Measurements from ENCODE around the gene MAFG. TPM values are rescaled to one million over a fixed set of nuclear protein-coding genes. Genes with fewer than 3 reads are reported as not detected.

The MAFG gene
- total and polyA plus RNA-seq, 2 of the 13 experiments (the other 11 are each of a cell fraction or from before 2014, with no cell fraction given) = 14.5 to 20.0 TPM

DNA sequence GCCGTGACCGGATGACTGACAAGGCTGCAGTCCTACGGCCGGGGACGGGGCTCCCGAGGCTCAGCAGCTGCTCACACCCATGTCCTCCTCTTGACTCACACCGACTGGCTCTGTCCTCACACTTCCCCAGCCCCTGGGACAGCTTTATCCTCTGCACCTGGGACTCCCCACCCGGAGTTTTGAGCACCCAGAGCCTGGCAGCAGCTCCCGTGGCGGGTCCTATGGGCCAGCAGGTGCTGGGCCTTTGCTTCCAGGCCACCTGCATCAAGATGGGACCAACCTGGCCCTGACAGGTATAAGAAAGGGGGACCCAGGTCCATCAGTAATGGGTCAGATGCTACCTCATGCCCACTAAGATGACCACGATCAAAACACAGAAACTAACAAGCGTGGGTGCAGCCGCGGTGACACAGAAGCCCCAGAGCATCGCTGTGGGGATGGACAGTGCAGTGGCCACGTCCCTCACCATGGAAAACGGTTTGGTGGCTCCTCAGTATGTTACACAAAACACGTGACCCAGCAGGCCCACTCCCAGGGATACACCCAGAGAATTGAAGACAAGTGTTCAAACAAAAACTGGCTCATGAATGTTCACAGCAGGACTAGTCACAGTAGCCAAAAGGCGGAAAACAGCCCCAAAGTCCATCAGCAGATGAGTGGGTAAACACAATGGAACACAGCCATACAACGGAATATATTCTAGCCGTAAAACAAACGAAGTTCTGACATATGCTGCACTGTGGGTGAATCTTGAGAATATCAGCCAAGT, 36.7 kb upstream of the MAFG start (continued):
- TF ChIP-seq, protein P1, sequence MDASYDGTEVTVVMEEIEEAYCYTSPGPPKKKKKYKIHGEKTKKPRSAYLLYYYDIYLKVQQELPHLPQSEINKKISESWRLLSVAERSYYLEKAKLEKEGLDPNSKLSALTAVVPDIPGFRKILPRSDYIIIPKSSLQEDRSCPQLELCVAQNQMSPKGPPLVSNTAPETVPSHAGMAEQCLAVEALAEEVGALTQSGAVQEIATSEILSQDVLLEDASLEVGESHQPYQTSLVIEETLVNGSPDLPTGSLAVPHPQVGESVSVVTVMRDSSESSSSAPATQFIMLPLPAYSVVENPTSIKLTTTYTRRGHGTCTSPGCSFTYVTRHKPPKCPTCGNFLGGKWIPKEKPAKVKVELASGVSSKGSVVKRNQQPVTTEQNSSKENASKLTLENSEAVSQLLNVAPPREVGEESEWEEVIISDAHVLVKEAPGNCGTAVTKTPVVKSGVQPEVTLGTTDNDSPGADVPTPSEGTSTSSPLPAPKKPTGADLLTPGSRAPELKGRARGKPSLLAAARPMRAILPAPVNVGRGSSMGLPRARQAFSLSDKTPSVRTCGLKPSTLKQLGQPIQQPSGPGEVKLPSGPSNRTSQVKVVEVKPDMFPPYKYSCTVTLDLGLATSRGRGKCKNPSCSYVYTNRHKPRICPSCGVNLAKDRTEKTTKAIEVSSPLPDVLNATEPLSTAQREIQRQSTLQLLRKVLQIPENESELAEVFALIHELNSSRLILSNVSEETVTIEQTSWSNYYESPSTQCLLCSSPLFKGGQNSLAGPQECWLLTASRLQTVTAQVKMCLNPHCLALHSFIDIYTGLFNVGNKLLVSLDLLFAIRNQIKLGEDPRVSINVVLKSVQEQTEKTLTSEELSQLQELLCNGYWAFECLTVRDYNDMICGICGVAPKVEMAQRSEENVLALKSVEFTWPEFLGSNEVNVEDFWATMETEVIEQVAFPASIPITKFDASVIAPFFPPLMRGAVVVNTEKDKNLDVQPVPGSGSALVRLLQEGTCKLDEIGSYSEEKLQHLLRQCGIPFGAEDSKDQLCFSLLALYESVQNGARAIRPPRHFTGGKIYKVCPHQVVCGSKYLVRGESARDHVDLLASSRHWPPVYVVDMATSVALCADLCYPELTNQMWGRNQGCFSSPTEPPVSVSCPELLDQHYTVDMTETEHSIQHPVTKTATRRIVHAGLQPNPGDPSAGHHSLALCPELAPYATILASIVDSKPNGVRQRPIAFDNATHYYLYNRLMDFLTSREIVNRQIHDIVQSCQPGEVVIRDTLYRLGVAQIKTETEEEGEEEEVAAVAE (CRISPR knock-in tag; IDR thresholded peaks at IDR 0.05; ENCODE audit: borderline replicate concordance) = 0 out of 2 replicates have a peak, but pooled peaks have one; percentile 64
- TF ChIP-seq RXRA (CRISPR knock-in tag; IDR thresholded peaks at IDR 0.05) = 0 out of 2 replicates have a peak, but pooled peaks have one; percentile 37
- no peak for TF ChIP-seq NFE2 (CRISPR knock-in tag; IDR thresholded peaks at IDR 0.05)
- TF ChIP-seq ZC3H13 (CRISPR knock-in tag; IDR thresholded peaks at IDR 0.05) = peak; percentile 62; the same call in 1 of the 2 replicates
- TF ChIP-seq, protein P2, sequence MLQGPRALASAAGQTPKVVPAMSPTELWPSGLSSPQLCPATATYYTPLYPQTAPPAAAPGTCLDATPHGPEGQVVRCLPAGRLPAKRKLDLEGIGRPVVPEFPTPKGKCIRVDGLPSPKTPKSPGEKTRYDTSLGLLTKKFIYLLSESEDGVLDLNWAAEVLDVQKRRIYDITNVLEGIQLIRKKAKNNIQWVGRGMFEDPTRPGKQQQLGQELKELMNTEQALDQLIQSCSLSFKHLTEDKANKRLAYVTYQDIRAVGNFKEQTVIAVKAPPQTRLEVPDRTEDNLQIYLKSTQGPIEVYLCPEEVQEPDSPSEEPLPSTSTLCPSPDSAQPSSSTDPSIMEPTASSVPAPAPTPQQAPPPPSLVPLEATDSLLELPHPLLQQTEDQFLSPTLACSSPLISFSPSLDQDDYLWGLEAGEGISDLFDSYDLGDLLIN (CRISPR knock-in tag; IDR thresholded peaks at IDR 0.05; ENCODE audit: borderline replicate concordance) = no peak
- TF ChIP-seq, protein P3, sequence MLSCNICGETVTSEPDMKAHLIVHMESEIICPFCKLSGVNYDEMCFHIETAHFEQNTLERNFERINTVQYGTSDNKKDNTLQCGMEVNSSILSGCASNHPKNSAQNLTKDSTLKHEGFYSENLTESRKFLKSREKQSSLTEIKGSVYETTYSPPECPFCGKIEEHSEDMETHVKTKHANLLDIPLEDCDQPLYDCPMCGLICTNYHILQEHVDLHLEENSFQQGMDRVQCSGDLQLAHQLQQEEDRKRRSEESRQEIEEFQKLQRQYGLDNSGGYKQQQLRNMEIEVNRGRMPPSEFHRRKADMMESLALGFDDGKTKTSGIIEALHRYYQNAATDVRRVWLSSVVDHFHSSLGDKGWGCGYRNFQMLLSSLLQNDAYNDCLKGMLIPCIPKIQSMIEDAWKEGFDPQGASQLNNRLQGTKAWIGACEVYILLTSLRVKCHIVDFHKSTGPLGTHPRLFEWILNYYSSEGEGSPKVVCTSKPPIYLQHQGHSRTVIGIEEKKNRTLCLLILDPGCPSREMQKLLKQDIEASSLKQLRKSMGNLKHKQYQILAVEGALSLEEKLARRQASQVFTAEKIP (CRISPR knock-in tag; IDR thresholded peaks at IDR 0.05; ENCODE audit: borderline replicate concordance) = no peak
- no peak for TF ChIP-seq SP2 (CRISPR knock-in tag; IDR thresholded peaks at IDR 0.05)
- peak; percentile 46 for TF ChIP-seq CHD4 (IDR thresholded peaks at IDR 0.05; ENCODE audit: borderline replicate concordance, low read length)
- TF ChIP-seq TARDBP (CRISPR knock-in tag; IDR thresholded peaks at IDR 0.05) = peak; percentile 68; the same call in 1 of the 2 replicates
- no peak for TF ChIP-seq ZFYVE20 (CRISPR knock-in tag; IDR thresholded peaks at IDR 0.05; ENCODE audit: borderline replicate concordance, low read depth)
- no peak for TF ChIP-seq SUZ12 (IDR thresholded peaks at IDR 0.05; ENCODE audit: low read depth, low read length)
- TF ChIP-seq MEF2D (CRISPR knock-in tag; IDR thresholded peaks at IDR 0.05) = no peak
- no peak for TF ChIP-seq TCF7L2 (IDR thresholded peaks at IDR 0.05; ENCODE audit: low read depth, low read length)
- TF ChIP-seq ZNF205 (CRISPR knock-in tag; IDR thresholded peaks at IDR 0.05) = 0 out of 2 replicates have a peak, but pooled peaks have one; percentile 12
- peak; percentile 96 for TF ChIP-seq AGO2 (optimal IDR thresholded peaks at IDR 0.05; ENCODE audit: low read depth, low read length)
- no peak for TF ChIP-seq ZNF780A (CRISPR knock-in tag; IDR thresholded peaks at IDR 0.05)
- TF ChIP-seq ZNF841 (CRISPR knock-in tag; IDR thresholded peaks at IDR 0.05; ENCODE audit: borderline replicate concordance) = no peak
- peak; percentile 61 for TF ChIP-seq HNF4A (CRISPR knock-in tag; IDR thresholded peaks at IDR 0.05)
- peak; percentile 66 for TF ChIP-seq AGO1 (IDR thresholded peaks at IDR 0.05; ENCODE audit: low read depth, low read length, poor library complexity, severe bottlenecking)
- no peak for TF ChIP-seq ZNF878 (CRISPR knock-in tag; IDR thresholded peaks at IDR 0.05)
- no peak for TF ChIP-seq ZNF138 (CRISPR knock-in tag; IDR thresholded peaks at IDR 0.05; ENCODE audit: low read depth)
- TF ChIP-seq HNRNPK (IDR thresholded peaks at IDR 0.05; ENCODE audit: low read depth, low read length, poor library complexity, severe bottlenecking) = peak; percentile 60

Data from HepG2 (cell line).